AG09309 (cell line): Measurements from ENCODE around the gene DESI1.
"Not testable (repeated sequence)": the region's sequence is repeated elsewhere in the genome, so short reads cannot be mapped to it uniquely, and the experiment has no call there.

Experiments used
- DNase-seq: peaks from one replicate; pipeline ENCODE4 v3.0.0-alpha.2; 2010; ENCODE audit warnings: low read depth
- H3K4me3 ChIP-seq: 2 replicates; pipeline ENCODE4 v1.5.1; 2011; ENCODE audit warnings: mild to moderate bottlenecking, low read depth, low read length, moderate library complexity; ENCODE audit not compliant: control insufficient read depth
- CTCF ChIP-seq: IDR thresholded peaks from 2 replicates; pipeline ENCODE4 v1.5.1; 2011; ENCODE audit warnings: mild to moderate bottlenecking, low read depth, low read length, inconsistent platforms; ENCODE audit not compliant: insufficient read depth, control insufficient read depth; ENCODE audit errors: missing control alignments

DESI1 gene

GRCh38 chr22:41638124-41638523, 17.3 kb upstream of the DESI1 start:
- no peak overlapping the region for H3K4me3 ChIP-seq
- no peak for TF ChIP-seq CTCF
- no peak for DNase-seq

- not testable (repeated sequence) for DNase-seq, H3K4me3 ChIP-seq
Observed at GRCh38 chr22:41637623-41638022, 16.8 kb upstream of the DESI1 start.

- DNase-seq, result no peak
- no peak for TF ChIP-seq CTCF
- H3K4me3 ChIP-seq, result no peak overlapping the region
Observed at GRCh38 chr22:41636467-41636866, 15.6 kb upstream of the DESI1 start.

GRCh38 chr22:41634610-41635009, 13.8 kb upstream of the DESI1 start:
- not testable (repeated sequence) for DNase-seq, H3K4me3 ChIP-seq

- not testable (repeated sequence) for H3K4me3 ChIP-seq, DNase-seq
Observed at GRCh38 chr22:41631615-41632014, 10.8 kb upstream of the DESI1 start.

GRCh38 chr22:41631115-41631514, 10.3 kb upstream of the DESI1 start:
- not testable (repeated sequence) for DNase-seq, H3K4me3 ChIP-seq

GRCh38 chr22:41625577-41625976, 4.7 kb upstream of the DESI1 start:
- DNase-seq, result no peak
- no peak for TF ChIP-seq CTCF
- H3K4me3 ChIP-seq, result no peak overlapping the region

- no peak for DNase-seq
- H3K4me3 ChIP-seq, result peak overlapping the region; percentile 99
- TF ChIP-seq CTCF, result no peak
Observed at GRCh38 chr22:41621911-41622179, 1.0 kb upstream of the DESI1 start.

- no peak for TF ChIP-seq CTCF
- peak within 1 kb of the TSS; percentile 99 for H3K4me3 ChIP-seq
- peak; percentile 99 for DNase-seq
Observed at GRCh38 chr22:41621099-41621910, 462 bp upstream of the DESI1 start, which contains the start of gene XRCC6. XRCC6 (plus strand) TSS chr22:41621295; CDS start chr22:41622005, 710 bp downstream.
